GM23338 (cell line): Measurements from ENCODE around the gene CIAO3. TPM values are rescaled to one million over a fixed set of nuclear protein-coding genes. Genes with fewer than 3 reads are reported as not detected.

ENCODE experiments used
- ATAC-seq: fragments of 200-7000 bp; cut with Tn5 transposase; 3 replicates; pipeline ENCODE4 v1.9.1; 2020
- DNase-seq: peaks from one replicate; pipeline ENCODE4 v3.0.0-alpha.2; 2015; ENCODE audit warnings: low spot score
- H2AFZ ChIP-seq: fragments of 200-600 bp; sonication (generic); 2 replicates; pipeline ENCODE4 v1.8.0; 2016; ENCODE audit warnings: antibody characterized with exemption, mild to moderate bottlenecking, moderate library complexity
- H3F3A ChIP-seq: fragments of 200-600 bp; sonication (generic); replicated peaks from 2 replicates; pipeline ENCODE4 v1.8.0; 2017; ENCODE audit warnings: antibody characterized with exemption, mixed run types, low read depth
- H3K27ac ChIP-seq: fragments of 200-600 bp; sonication (generic); 2 replicates; pipeline ENCODE4 v1.6.1; 2016; ENCODE audit warnings: low read depth
- H3K27me3 ChIP-seq: fragments of 200-600 bp; sonication (generic); 2 replicates; pipeline ENCODE4 v1.8.0; 2016; ENCODE audit warnings: mild to moderate bottlenecking, mixed run types, moderate library complexity; ENCODE audit not compliant: insufficient read depth
- H3K36me3 ChIP-seq: fragments of 200-600 bp; sonication (generic); 2 replicates; pipeline ENCODE4 v1.8.0; 2016; ENCODE audit warnings: mild to moderate bottlenecking; ENCODE audit not compliant: insufficient read depth
- H3K4me1 ChIP-seq: fragments of 200-600 bp; sonication (generic); 2 replicates; pipeline ENCODE4 v1.8.0; 2016; ENCODE audit warnings: mild to moderate bottlenecking, moderate library complexity; ENCODE audit not compliant: insufficient read depth
- H3K4me2 ChIP-seq: fragments of 200-600 bp; sonication (generic); 2 replicates; pipeline ENCODE4 v1.7.1; 2017; ENCODE audit warnings: mixed run types
- H3K4me3 ChIP-seq: fragments of 200-600 bp; sonication (generic); 2 replicates; pipeline ENCODE4 v1.6.1; 2016; ENCODE audit warnings: mixed run types
- H3K79me2 ChIP-seq: fragments of 200-600 bp; sonication (generic); replicated peaks from 2 replicates; pipeline ENCODE4 v1.8.0; 2017; ENCODE audit warnings: mild to moderate bottlenecking; ENCODE audit not compliant: insufficient read depth
- H3K9me2 ChIP-seq: fragments of 200-600 bp; sonication (generic); 2 replicates; pipeline ENCODE4 v1.8.0; 2017; ENCODE audit not compliant: insufficient read depth
- H4K20me1 ChIP-seq: fragments of 200-600 bp; sonication (generic); replicated peaks from 2 replicates; pipeline ENCODE4 v1.8.0; 2017; ENCODE audit warnings: mild to moderate bottlenecking; ENCODE audit not compliant: insufficient read depth
- H3K27ac Mint-ChIP-seq: 2 replicates; pipeline ENCODE4 v1.8.0; 2020; ENCODE audit warnings: inconsistent platforms, mild to moderate bottlenecking, moderate library complexity, mixed read lengths
- H3K27me3 Mint-ChIP-seq: 3 replicates; pipeline ENCODE4 v1.8.0; 2022; ENCODE audit warnings: low read depth, mild to moderate bottlenecking, moderate library complexity, mixed read lengths, inconsistent platforms; ENCODE audit not compliant: insufficient read depth, poor library complexity
- H3K36me3 Mint-ChIP-seq: 3 replicates; pipeline ENCODE4 v1.8.0; 2021; ENCODE audit warnings: low read depth, mild to moderate bottlenecking, inconsistent platforms, moderate library complexity, mixed read lengths
- H3K4me1 Mint-ChIP-seq: 3 replicates; pipeline ENCODE4 v1.8.0; 2020; ENCODE audit warnings: mild to moderate bottlenecking, inconsistent platforms, mixed read lengths
- H3K4me3 Mint-ChIP-seq: 3 replicates; pipeline ENCODE4 v1.8.0; 2021; ENCODE audit warnings: moderate library complexity, mild to moderate bottlenecking, inconsistent platforms, mixed read lengths
- H3K9me3 Mint-ChIP-seq: 3 replicates; pipeline ENCODE4 v1.8.0; 2020; ENCODE audit warnings: moderate library complexity, mild to moderate bottlenecking, inconsistent platforms, mixed read lengths
- CTCF ChIP-seq, 2 experiments: fragments of 200-600 bp in 1 of 2; sonication (generic) in 1 of 2; conservative IDR thresholded peaks; 2 replicates each; pipeline versions ENCODE4 v1.5.1 to v1.6.1; 2016 to 2017; ENCODE audit warnings: antibody characterized with exemption in 2 of 2, low read depth in 2 of 2, mild to moderate bottlenecking in 2 of 2, moderate library complexity in 1 of 2
- ETS1 ChIP-seq: IDR thresholded peaks from 2 replicates; pipeline ENCODE4 v1.6.1; 2016; ENCODE audit warnings: antibody characterized with exemption
- EZH2 ChIP-seq: fragments of 200-600 bp; sonication (generic); IDR thresholded peaks from one replicate; pipeline ENCODE4 v1.8.0; 2017; ENCODE audit warnings: antibody characterized with exemption, mild to moderate bottlenecking, low read depth; ENCODE audit not compliant: unreplicated experiment
- JUNB ChIP-seq: IDR thresholded peaks from one replicate; pipeline ENCODE4 v1.6.1; 2016; ENCODE audit warnings: antibody characterized with exemption; ENCODE audit not compliant: unreplicated experiment
- NANOG ChIP-seq: IDR thresholded peaks from 2 replicates; pipeline ENCODE4 v1.6.1; 2016; ENCODE audit warnings: antibody characterized with exemption, borderline replicate concordance
- POLR2AphosphoS5 ChIP-seq: IDR thresholded peaks from 2 replicates; pipeline ENCODE4 v1.6.1; 2016; ENCODE audit warnings: antibody characterized with exemption, low read depth
- STAT1 ChIP-seq: IDR thresholded peaks from one replicate; pipeline ENCODE4 v1.6.1; 2016; ENCODE audit warnings: antibody characterized with exemption; ENCODE audit not compliant: unreplicated experiment
- ZNF114 ChIP-seq: fragments of 250-450 bp; sonication (Bioruptor Pico); IDR thresholded peaks from 2 replicates; pipeline ENCODE4 v1.5.0; 2020; ENCODE audit warnings: mild to moderate bottlenecking, moderate library complexity
- polyA plus RNA-seq: library from polyadenylated mRNA; unstranded; fragments of >200 nt; fragmentation: Nextera tagmentation; extraction: Ambion mirVana; gene quantifications from 2 replicates; pipeline ENCODE4 v1.2.1, GENCODE V29; 2016
- total RNA-seq: library from RNA; depleted of rRNA; stranded (reverse); fragments of >200 nt; shearing (Covaris generic); gene quantifications from 2 replicates; pipeline ENCODE4 v1.2.3, GENCODE V29; 2014

The CIAO3 gene
- total and polyA plus RNA-seq, 2 experiments from 2014 or later, result 13.0 to 42.3 TPM

GRCh38 chr16:680967-681745, 59.6 kb downstream of the CIAO3 start:
- Histone ChIP-seq H3K4me3 (peak overlapping the region; percentile 71), H3K4me2 (peak overlapping the region; percentile 86), H3K4me1 (peaks cover 16% of the 10 kb centered on the region; the same call in 1 of the 2 replicates), H4K20me1 (peaks cover 14% of the 10 kb centered on the region; the same call in 1 of the 2 replicates), H3F3A (peaks cover 26% of the 10 kb centered on the region), H3K9me2 (no peaks in the 10 kb centered on the region), H3K36me3 (no peaks in the 10 kb centered on the region; the same call in 1 of the 2 replicates), H3K27ac (no peak overlapping the region), H2AFZ (no peak overlapping the region), H3K27me3 (no peaks in the 10 kb centered on the region), H3K79me2 (peaks cover 9% of the 10 kb centered on the region; the same call in 1 of the 2 replicates)
- no peak overlapping the region; the same call in 1 of the 2 replicates for H3K27ac Mint-ChIP-seq
- no peak for TF ChIP-seq NANOG
- TF ChIP-seq POLR2AphosphoS5, result peak; percentile 29; the same call in 1 of the 2 replicates
- TF ChIP-seq ZNF114 (CRISPR knock-in tag), result no peak
- TF ChIP-seq CTCF (conservative IDR thresholded peaks at IDR 0.05; ENCODE audit: low read depth in 2 of 2), result peak in 1 of 2 experiments; percentile 30; a peak in 3 of 4 replicates
- peaks cover 23% of the 10 kb centered on the region for H3K27me3 Mint-ChIP-seq
- no peak for ATAC-seq
- DNase-seq, result peak; percentile 66
- peaks cover 26% of the 10 kb centered on the region for H3K4me1 Mint-ChIP-seq
- H3K4me3 Mint-ChIP-seq, result peak overlapping the region; percentile 84
- no peaks in the 10 kb centered on the region; the same call in 1 of the 3 replicates for H3K9me3 Mint-ChIP-seq
- H3K36me3 Mint-ChIP-seq, result peaks cover 28% of the 10 kb centered on the region

- peaks cover 23% of the 10 kb centered on the region for H3K27me3 Mint-ChIP-seq
- peaks cover 24% of the 10 kb centered on the region for H3K36me3 Mint-ChIP-seq
- no peak overlapping the region for H3K27ac ChIP-seq
- H3F3A ChIP-seq, result peaks cover 27% of the 10 kb centered on the region
- H3K9me2 ChIP-seq, result no peaks in the 10 kb centered on the region
- no peak overlapping the region for H2AFZ ChIP-seq
- peak overlapping the region; percentile 86 for H3K4me2 ChIP-seq
- H3K79me2 ChIP-seq, result peaks cover 9% of the 10 kb centered on the region; the same call in 1 of the 2 replicates
- peak overlapping the region; percentile 84 for H3K4me3 Mint-ChIP-seq
- no peaks in the 10 kb centered on the region; the same call in 1 of the 2 replicates for H3K36me3 ChIP-seq
- ATAC-seq (no peak), DNase-seq (no peak)
- H3K4me1 ChIP-seq, result peaks cover 16% of the 10 kb centered on the region; the same call in 1 of the 2 replicates
- H3K4me1 Mint-ChIP-seq, result peaks cover 26% of the 10 kb centered on the region
- no peaks in the 10 kb centered on the region for H3K27me3 ChIP-seq
- H3K27ac Mint-ChIP-seq, result no peak overlapping the region; the same call in 1 of the 2 replicates
- peak overlapping the region; percentile 71 for H3K4me3 ChIP-seq
- H3K9me3 Mint-ChIP-seq, result no peaks in the 10 kb centered on the region; the same call in 1 of the 3 replicates
- peaks cover 14% of the 10 kb centered on the region; the same call in 1 of the 2 replicates for H4K20me1 ChIP-seq
- TF ChIP-seq STAT1, result no peak
- no peak for TF ChIP-seq ETS1
- TF ChIP-seq JUNB, result no peak
- TF ChIP-seq EZH2, result no peak
- TF ChIP-seq CTCF (conservative IDR thresholded peaks at IDR 0.05; ENCODE audit: low read depth in 2 of 2), result no peak
- no peak for TF ChIP-seq NANOG
Measured at GRCh38 chr16:680625-680945, 60.2 kb downstream of the CIAO3 start.
